NCI-H187 treated with DMSO at 0.1 percent for 48 hours (cell line): ENCODE results near the gene CASP10.
"Not testable (repeated sequence)": the region's sequence is repeated elsewhere in the genome, so short reads cannot be mapped to it uniquely, and the experiment has no call there.

Source experiments
- DNase-seq: peaks from one replicate; lab custom pipeline; 2025; lab: John Stamatoyannopoulos, UW

Gene CASP10

DNA sequence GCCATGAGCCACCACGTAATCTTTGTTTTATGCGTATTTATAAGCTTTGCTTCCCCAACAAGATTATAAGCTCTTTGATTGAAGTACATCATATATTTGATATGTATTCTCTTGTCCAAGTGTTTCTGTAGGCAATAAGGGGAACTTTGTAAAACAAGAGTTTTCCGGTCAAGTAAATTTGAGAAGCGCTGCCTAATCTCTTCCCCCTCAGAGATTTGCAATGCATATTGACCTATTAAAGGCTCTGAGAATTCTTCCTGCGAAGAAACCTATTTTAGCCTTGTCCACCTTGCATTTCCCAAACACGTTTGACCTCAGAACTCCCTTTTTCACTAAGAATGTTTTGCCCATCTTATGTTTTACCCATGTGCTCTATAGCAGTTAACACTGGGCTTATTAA, 26.9 kb upstream of the CASP10 start:
- DNase-seq: no peak

DNA sequence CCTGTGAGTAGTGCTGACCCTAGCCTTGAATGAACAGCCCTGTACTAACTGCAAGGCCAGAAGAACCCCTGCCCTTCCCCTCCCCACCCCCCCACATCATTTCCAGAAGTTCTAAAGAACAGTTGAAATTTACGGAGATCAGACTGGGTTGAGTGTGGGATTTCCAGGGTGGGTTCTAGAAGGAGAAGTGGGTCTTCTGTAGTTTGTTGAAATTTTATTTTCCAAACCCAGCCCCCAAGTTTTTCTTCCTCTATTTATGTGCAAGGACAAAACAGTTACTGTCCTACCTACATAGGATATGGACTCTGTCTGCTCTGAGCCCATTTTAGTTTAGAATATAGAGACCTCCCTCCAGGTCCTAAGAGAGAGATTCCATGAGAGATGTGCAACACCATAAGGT, 26.3 kb upstream of the CASP10 start:
- DNase-seq: no peak

DNA sequence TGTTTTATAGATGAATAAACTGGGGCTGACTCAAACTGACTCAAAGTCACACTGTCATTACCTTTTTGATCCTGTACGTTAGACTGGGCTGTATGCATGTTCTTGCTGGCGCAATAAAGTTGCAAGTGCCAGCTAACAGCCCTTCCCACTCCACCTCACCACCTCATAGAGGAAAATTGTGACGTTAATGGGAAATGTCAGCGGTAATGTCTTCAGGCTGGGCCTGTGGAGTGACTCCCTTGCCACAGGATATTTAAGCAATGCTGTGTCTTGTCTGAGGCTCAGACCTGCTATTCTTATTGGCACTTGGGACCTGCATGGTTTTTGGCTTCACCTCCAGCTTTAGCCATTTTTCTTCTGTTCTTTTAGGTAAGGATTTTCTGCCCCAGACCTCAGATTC, 25.2 kb upstream of the CASP10 start:
- no peak for DNase-seq

DNA sequence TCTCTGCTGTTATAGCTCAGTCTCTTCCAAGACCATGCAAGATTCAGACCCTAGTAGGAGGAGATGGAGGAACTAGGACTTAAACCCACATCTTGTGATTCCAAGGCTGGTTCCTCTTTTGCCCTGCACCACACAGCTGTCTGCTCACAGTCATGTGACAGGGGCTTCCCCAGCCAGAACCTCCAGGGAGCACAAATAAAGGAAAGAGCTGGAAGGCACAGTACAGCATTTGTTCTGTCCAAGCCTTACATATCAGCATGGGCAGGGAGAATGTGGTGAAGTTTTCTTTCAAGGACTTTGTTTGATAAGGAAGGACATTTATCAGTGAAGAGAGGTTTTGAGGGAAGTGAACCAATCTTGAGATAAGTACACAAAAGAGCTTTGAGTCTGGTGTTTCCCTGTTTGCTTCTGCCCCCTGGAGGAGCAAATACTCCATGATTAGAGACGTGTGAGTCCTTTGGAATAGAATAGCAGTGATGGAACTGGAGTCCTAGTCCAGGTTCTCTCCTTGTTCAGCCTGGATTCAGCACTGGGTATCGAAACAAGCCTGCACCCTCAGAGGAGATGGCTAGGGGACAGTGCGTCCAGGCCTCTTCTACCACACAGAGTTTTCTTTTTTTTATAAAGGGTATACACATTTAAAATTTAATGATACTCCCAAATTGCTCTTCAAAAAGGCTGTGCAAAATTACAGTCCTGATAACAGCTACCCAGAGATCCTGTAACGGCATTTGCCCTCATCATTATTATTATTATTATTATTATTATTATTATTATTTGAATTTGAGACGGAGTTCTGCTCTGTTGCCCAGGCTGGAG, 24.6 kb upstream of the CASP10 start:
- no peak for DNase-seq

DNA sequence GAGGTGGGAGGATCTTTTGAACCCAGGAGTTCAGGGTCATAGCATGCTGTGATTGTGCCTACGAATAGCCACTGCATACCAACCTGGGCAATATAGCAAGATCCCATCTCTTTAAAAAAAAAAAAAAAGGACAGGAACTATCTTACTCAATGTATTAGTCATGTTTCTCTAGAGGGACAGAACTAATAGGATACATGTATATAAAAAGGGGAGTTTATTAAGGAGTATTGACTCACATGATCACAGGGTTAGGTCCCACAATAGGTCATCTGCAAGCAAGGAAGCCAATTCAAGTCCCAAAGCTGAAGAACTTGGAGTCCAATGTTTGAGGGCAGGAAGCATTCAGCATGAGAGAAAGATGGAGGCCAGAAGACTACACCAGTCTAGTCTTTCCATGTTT, 18.8 kb upstream of the CASP10 start:
- DNase-seq: no peak

DNA sequence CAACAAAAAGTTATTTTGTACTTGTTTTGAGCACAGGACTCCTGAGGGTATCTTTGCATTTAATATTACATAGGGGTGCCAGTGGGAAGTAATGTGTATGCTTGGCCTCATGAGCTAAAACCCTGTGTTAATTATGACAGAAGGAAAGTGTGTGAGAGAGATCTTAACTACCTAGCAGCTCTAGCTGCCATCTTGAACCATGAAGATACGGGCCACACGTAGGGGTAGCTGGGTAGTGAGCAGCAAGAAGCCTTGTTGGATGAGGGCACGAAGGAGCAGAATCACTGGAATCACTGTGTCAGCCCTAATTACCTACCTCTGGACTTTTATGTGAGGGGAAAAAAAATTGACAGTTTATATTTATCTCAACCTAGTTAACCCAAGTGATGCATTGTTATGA, 15.4 kb upstream of the CASP10 start:
- no peak for DNase-seq

DNA sequence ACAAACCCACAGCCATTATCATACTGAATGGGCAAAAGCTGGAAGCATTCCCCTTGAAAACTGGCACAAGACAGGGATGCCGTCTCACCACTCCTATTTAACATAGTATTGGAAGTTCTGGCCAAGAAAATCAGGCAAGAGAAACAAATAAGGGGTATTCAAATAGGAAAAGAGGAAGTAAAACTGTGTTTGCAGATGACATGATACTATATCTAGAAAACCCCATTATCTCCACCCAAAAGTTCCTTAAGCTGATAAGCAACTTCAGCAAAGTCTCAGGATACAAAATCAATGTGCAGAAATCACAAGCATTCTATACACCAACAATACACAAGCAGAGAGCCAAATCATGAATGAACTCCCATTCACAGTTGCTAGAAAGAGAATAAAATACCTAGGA, 14.4 kb upstream of the CASP10 start:
- not testable (repeated sequence) for DNase-seq

DNA sequence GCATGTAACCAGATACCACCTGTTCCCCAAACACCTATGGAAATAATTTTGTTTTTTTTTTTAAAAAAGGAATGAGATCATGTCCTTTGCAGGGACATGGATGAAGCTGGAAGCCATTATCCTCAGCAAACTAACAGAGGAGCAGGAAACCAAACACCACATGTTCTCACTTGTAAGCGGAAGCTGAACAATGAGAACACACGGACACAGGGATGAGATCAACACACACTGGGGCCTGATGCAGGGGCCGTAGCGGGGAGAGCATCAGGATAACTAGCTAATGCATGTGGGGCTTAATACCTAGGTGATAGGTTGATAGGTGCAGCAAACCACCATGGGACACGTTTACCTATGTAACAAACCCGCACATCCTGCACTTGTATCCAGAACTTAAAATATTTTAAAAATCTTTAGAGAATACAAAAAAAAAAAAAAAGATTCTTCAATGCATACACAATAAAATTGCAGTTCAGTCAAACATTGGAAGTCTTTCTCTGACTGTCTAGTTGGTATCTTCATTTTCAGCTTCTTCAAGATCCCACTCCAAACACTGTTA, 11.6 kb upstream of the CASP10 start:
- DNase-seq: no peak

DNA sequence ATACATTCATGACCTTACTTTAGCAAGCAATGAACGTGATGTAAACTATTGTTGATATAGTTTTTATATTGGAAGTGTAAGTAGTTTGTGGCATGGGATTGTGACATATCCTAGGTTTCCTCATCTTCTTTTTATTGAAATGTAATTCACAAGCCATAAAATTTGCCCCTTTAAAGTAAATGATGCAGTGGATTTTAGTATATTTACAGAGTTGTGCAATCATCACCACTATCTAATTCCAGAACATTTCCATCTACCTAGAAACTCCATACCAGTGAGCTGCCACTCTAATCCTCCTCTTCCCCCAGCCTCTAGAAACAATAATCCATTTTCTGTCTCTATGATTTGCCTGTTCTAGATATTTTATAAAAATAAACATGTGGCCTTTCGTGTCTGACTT, 10.7 kb upstream of the CASP10 start:
- no peak for DNase-seq

DNA sequence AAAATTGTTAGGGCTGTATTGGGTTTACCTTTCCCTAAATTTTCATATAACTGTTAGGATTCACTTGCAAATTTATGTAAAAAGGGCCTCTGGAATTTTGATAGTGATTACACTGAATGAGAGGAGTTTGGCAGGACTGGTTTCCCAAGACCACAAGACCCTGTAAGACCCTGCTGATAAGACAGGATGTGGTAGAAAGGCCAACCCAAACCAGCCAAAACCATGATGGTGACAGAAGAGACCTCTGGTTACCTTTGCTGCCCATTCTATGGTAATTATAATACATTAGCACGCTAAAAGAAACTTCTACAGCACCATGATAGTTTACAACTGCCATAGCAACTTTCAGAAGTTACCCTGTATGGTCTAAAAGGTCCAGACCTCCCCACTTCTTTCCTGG, 8.3 kb upstream of the CASP10 start:
- no peak for DNase-seq

DNA sequence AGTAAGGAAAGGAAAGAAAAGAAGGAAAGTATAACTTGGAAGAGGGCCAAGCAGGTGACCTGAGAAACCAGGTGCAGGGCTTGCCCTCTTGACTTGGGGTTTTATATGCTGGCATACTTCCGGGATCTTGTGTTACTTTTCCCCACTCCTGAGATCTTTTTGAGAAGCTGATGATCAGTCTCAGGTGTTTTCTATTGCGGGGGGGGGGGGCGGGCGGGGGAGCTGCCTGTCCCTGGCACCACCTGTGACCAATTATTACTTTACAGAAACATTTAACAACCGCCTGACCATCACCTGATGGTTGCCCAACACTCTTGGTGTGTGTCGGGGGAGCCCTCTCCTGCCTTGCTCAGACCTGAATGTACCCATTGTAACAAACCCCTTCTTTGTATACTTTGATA, 6.9 kb upstream of the CASP10 start:
- no peak for DNase-seq

DNA sequence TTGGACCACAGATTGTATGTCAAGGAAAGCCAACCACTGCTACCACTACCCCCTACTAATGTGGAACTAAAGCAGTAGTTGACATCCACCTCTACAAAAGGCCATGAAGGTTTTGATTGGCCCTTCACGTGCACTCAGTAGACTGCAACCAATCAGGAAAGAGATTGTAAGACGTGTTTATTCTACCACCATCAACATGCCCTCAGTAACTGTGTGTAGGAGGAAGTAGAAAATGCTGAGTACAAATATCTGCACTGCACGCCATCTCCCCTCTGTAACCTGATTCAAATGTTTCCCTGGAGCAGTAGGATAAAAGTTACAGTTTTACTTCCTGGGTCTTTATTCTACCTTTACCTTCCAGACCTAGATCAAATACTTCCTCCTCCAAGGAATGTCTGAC, 2.9 kb upstream of the CASP10 start:
- no peak for DNase-seq

DNA sequence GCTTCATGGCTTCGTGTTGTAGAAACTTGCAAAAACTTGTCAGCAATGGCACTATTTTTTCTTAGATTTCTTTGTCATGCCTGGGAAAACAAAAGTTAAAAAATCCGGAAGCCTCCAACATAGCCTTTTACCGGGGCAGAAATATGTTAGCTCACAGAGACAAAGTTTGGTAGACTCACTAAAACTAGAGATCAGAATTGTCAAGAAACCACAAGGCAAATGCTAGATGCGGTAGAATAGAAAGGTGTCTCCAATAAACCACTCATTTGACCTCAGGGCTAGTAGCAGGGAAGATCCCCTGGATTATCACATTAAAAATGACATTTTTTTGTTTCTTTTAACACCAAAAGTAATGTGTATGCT, 405 bp downstream of the CASP10 start:
- no peak for DNase-seq

DNA sequence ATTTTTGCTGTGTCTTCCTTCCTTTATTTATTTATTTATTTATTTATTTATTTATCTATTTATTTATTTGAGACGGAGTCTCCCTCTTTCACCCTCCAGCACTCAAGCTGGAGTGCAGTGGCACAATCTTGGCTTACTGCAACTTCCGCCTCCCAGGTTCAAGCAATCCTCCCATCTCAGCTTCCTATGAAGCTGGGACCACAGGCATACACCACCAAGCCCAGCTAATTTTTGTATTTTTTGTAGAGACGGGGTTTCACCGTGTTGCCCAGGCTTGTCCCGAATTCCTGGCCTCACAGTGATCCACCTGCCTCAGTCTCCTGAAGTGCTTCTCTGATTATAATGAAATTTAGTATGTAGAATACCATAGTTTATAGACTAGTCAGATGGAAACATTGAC, 894 bp downstream of the CASP10 start:
- not testable (repeated sequence) for DNase-seq

DNA sequence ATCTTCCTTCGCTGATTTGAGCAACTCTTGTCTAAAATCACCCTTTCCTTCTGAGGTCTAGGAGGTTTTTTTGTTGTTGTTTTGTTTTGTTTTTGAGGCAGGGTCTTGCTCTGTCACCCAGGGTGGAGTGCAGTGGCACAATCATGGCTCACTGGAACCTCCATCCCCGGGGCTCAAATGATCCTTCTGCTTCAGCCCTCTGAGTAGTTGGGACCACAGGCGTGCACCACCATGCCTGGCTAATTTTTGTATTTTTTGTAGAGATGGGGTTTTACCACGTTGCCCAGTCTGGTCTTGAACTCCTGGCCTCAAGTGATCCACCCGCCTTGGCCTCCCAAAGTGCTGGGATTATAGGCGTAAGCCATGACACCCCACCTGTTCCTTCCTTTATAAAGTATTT, 1.3 kb downstream of the CASP10 start:
- DNase-seq: not testable (repeated sequence)

DNA sequence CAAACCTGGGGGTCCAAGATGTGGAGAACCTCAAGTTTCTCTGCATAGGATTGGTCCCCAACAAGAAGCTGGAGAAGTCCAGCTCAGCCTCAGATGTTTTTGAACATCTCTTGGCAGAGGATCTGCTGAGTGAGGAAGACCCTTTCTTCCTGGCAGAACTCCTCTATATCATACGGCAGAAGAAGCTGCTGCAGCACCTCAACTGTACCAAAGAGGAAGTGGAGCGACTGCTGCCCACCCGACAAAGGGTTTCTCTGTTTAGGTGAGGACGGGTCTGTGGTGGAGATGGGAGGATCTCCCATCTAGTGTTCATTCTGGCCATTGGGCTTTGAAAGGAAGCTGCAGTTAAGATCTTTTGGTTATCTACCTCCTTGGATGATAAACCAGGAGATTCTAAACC, 2.9 kb downstream of the CASP10 start:
- no peak for DNase-seq

DNA sequence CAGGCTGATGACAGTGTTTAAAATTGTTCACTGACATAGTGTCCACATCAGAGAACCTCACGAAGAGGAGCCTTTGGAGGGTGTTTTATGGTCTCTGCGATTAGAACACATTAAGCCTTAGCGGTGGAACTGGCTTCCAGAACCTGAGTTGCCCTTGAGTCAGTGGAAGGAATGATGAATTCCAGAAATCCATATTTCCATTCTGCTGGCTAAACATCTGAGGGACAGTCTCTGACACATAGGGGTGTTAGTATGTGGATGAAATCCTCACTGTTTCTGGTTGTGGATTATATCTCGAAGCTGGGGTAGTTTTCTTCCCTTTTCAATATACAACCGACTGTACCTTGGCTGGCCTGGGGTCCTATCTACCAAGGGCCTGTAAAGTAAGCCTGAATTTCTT, 4.0 kb downstream of the CASP10 start:
- DNase-seq: no peak

DNA sequence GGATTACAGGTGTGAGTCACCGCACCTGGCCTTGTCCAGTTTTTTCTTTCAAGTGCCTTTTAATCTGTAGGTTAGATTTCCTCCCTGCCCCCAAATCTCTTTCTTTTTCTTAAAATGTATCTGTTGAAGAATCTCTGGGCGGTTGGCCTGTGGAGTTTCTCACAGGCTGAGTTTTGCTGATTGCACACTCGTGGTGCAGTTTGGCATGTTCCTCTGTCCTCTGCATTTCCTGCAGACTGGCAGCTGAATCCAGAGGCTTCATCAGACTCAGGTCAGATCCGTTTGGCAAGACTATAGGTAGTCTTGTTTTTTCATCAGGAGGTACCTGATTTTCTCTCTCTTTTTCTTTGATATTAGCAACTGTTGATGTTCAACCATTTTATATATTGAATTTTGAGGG, 5.5 kb downstream of the CASP10 start:
- DNase-seq: no peak

DNA sequence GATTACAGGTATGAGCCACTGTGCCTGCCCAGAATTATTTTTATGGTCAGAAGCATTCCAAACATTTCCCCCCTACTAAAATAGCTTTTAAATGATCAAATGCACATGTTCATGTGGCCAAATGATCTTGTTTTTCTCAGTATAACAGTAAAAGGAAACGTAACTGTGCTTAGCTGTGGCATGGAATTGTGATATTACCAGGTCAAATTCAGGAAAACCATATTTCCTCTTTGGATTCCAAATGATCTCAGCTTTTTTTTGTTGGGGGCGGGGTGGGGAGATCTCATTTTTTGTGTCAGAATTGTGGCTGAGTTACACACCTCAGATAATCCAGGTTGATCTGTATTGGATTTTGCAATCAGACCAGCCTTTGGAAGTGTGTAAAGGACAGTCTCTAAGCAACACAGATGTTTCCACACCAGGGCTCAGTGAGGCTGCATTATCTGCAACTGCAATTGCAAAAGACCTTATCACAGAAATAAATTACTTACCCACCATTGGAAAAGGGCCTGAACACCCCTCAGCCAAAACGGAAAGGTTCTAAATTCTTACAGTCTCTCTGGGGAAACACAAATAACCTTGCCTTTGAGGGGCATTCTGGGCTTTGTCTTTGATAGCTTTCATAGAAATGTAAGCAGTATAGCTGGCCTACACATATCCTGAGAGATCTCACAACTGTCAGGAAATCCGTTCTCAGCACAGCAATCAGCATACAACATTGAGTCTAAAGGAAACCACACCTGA, 8.4 kb downstream of the CASP10 start:
- no peak for DNase-seq

DNA sequence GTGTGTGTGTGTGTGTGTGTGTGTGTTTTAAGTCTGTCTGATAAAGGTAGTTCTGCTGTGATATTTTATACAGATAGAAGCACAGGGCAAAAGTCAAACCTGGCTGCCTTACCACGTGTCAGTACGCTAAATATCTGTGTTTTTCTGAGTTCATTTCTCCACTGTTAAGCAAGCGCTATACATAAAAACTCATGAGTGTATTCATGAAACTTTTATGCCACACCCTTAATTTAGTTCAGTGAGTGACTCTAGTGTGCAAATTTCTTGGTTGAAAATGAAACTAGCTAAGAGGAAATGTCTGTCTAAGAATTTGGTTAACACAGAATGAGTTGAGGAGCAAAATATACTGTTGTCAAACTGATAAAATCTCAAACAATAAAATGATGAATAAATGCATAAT, 11.2 kb downstream of the CASP10 start:
- no peak for DNase-seq

DNA sequence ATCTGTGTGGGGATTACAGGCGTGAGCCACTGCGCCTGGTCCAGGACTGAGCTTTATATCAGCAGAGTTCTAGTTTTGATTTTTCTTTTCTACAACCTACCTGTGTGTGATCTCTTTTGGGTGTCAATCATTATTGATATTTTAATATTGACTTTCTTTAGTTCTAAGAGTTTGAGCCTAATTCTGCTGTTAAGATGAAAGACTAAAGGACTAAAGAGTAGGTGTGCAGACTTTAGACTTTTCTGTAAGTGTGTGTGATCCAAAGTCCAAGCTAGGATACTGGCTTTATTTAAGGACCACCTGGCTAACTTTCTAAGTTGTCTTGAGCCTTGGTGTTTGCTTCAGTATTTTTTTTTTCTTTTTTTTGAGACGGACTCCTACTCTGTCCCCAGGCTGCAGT, 12.4 kb downstream of the CASP10 start:
- no peak for DNase-seq

DNA sequence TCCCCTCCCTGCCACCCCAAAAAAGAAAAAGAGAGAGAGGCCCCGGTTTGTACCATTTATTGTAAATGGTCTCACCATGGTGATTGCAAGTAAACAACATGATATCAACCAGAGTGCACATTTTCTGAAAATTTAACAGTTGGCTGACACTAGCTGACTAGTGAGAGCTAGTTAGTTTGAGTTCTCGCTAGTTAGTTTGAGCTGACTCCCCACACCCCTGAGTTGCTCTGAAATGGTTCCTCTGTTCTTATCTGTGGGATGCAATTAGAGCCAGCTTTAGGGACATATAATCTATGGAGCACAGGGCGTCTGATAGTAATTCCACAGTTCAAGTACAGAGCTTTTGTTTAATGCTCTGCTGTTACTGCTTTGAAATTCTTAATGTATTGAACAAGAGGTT, 13.1 kb downstream of the CASP10 start:
- DNase-seq: no peak

DNA sequence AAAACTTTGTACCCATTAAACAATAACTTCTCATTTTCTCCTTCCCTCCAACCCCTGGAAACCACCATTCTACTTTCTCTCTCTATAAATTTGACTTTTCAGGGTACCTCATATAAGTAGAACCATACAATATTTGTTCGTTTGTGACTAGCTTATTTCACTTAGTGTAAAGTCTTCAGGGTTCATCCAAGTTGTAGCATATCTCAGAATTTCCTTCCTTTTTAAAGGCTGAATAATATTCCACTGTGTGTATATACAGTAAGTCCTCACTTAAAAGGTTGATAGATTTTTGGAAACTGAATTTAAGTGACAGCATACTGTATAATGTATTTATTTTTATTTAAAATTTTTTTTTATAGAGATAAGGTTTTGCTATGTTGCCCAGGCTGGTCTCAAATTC, 13.9 kb downstream of the CASP10 start:
- no peak for DNase-seq

DNA sequence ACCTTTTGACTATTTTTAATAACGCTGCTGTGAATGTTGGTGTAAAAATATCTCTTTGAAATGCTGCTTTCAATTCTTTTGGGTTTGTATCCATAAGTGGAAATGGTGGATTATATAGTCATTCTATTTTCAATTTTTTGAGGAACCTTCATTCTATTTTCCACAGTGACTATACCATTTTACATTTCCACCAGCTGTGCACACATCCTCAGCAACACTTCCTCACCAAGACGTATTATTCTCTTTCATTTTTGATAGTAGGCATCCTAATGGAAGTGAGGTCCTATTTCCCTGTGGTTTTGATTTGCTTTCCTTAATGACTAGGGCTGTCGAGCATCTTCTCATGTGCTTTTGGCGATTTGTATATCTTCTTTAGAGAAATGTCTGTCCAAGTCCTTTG, 14.8 kb downstream of the CASP10 start:
- DNase-seq: no peak
